ENCODE results near the gene NBPF20.
A peak's percentile ranks its signal among the peaks of the same experiment; 100 is the strongest.
"Not testable (repeated sequence)": the region's sequence is repeated elsewhere in the genome, so short reads cannot be mapped to it uniquely, and the experiment has no call there.

The NBPF20 gene

GRCh38 chr1:145425436-145426029, at the start of gene NBPF20:
TSS of gene NBPF20 (minus strand) at chr1:145425603. CDS start at chr1:145405272, 20,331 bp downstream.
- peak within 1 kb of the TSS; percentile 87 for H3K4me3 Mint-ChIP-seq
- H3K4me1 Mint-ChIP-seq = peaks cover 14% of the 10 kb centered on the region
- H3K27ac Mint-ChIP-seq = peak within 1 kb of the TSS; percentile 60
- H3K36me3 Mint-ChIP-seq = peaks cover 14% of the 10 kb centered on the region
- peak; percentile 97 for ATAC-seq
- peaks cover 12% of the 10 kb centered on the region for H3K9me3 Mint-ChIP-seq
- peaks cover 37% of the 10 kb centered on the region for H3K27me3 Mint-ChIP-seq

DNA sequence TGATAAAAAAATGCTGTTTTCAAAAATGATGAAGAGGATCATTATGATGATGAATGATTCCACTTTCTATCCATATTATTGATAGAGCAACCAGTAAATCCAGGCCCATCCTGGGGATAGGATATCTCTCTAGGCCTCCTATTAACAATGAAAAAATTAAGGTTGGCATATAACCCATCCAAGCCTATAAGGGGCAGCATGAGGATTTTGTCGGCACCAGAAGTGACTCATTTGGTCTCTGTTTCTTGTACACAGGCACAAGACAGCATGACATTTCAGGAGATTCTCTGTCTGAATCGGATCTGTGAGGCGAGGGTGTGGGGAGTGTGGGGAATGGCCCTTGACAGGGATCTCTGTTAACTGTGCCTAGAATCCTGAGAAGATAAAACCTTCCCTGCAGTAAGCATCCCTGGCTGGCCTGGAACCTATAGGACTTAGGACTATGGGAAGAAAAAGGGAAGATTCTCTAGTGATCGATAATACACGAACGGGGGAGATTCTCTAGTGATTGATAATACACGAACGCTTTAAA, 49.5 kb upstream of the NBPF20 start:
- not testable (repeated sequence) for H3K9me3 Mint-ChIP-seq, H3K27ac Mint-ChIP-seq, H3K4me1 Mint-ChIP-seq, H3K36me3 Mint-ChIP-seq, ATAC-seq
- Mint-ChIP-seq H3K4me3 (peak overlapping the region; percentile 66), H3K27me3 (peaks cover 11% of the 10 kb centered on the region)

GRCh38 chr1:145472731-145473130, 47.3 kb upstream of the NBPF20 start:
- not testable (repeated sequence) for H3K4me1 Mint-ChIP-seq, H3K27ac Mint-ChIP-seq, H3K4me3 Mint-ChIP-seq, H3K9me3 Mint-ChIP-seq, H3K36me3 Mint-ChIP-seq, ATAC-seq
- H3K27me3 Mint-ChIP-seq = peaks cover 11% of the 10 kb centered on the region

DNA sequence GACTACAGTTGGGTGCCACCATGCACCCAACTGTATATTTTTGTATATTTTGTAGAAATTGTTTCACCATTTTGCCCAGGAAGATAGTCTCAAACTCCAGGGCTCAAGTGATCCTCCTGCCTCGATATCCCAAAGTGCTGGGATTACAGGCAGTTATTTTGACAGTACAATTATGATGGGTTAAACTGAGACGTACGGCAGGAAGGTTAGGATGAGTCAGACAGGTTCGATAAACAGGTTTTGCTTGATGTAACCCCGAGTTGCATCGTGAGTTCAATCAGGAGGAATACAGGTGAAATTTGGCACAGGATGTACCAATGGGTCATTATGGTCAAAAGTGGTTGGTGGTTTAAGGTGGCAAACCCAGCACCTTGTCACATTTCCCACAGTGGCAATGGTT, 46.0 kb upstream of the NBPF20 start:
- H3K27ac Mint-ChIP-seq, H3K36me3 Mint-ChIP-seq, H3K4me1 Mint-ChIP-seq, ATAC-seq, H3K4me3 Mint-ChIP-seq, H3K9me3 Mint-ChIP-seq: not testable (repeated sequence)
- peaks cover 11% of the 10 kb centered on the region for H3K27me3 Mint-ChIP-seq

- H3K36me3 Mint-ChIP-seq, H3K9me3 Mint-ChIP-seq, H3K27me3 Mint-ChIP-seq, H3K4me1 Mint-ChIP-seq: not testable (repeated sequence)
- Mint-ChIP-seq H3K27ac (peak overlapping the region; percentile 95), H3K4me3 (peak overlapping the region; percentile 78)
- ATAC-seq = peak; percentile 91
Observed at GRCh38 chr1:145465405-145466144, 40.2 kb upstream of the NBPF20 start.

DNA sequence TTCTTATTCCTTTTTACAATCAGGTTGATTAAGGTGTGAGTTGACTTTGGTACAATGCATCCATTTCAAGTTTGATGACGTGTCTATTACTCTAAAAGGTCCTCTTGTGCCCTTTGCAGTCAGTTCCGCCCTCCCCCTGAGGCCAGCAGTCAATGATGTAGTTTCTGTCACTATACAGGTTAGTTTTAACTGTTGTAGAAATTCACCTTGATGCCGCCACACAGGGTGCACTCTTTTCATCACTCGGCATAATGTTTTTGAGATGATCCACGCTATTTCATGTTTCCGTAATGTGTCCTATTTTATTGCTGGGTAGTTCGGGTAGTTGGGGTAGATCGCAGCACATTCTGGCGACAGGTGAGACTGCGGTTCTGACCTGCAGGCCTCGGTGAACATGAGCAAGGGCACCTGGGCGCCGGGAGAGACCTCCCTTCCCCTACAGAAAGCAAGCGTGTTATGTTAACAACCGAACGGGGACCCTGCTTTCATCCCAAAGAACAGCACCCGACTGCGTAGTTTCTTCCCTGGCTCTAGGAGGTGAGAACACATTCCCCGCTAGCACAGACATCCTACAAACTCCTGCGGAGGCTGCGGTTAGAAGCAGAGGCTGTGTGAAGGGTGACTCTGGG, 39.4 kb upstream of the NBPF20 start:
- H3K36me3 Mint-ChIP-seq, H3K9me3 Mint-ChIP-seq, H3K4me1 Mint-ChIP-seq, H3K27me3 Mint-ChIP-seq: not testable (repeated sequence)
- Mint-ChIP-seq H3K27ac (peak overlapping the region; percentile 95), H3K4me3 (peak overlapping the region; percentile 78)
- peak; percentile 63 for ATAC-seq

DNA sequence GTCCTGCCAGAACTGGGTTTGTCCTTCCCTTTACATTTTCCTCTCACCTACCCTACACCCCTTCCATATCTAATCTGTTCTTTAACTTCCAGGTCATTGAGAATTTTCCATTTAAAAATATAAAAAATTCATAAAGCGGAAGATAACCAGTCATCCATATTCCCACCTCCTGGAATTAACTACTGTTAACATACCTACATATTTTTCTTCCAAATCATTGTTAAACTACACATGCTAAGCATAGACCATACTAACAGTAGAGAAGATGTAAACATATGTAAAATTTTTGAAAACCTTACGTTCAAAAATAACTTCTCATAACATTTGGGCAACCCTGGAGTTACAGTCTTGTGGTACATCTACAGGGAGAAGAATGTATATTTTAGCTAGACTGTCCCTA, 38.6 kb upstream of the NBPF20 start:
- not testable (repeated sequence) for ATAC-seq, H3K27ac Mint-ChIP-seq, H3K9me3 Mint-ChIP-seq, H3K36me3 Mint-ChIP-seq, H3K27me3 Mint-ChIP-seq, H3K4me1 Mint-ChIP-seq, H3K4me3 Mint-ChIP-seq

GRCh38 chr1:145460684-145461083, 35.3 kb upstream of the NBPF20 start:
- H3K4me3 Mint-ChIP-seq, ATAC-seq, H3K9me3 Mint-ChIP-seq, H3K4me1 Mint-ChIP-seq, H3K36me3 Mint-ChIP-seq, H3K27ac Mint-ChIP-seq, H3K27me3 Mint-ChIP-seq: not testable (repeated sequence)

GRCh38 chr1:145460048-145460447, 34.6 kb upstream of the NBPF20 start:
- not testable (repeated sequence) for H3K4me1 Mint-ChIP-seq, H3K4me3 Mint-ChIP-seq, H3K9me3 Mint-ChIP-seq, ATAC-seq, H3K36me3 Mint-ChIP-seq, H3K27me3 Mint-ChIP-seq, H3K27ac Mint-ChIP-seq

- not testable (repeated sequence) for H3K27me3 Mint-ChIP-seq, H3K4me1 Mint-ChIP-seq, ATAC-seq, H3K4me3 Mint-ChIP-seq, H3K9me3 Mint-ChIP-seq, H3K27ac Mint-ChIP-seq, H3K36me3 Mint-ChIP-seq
Observed at GRCh38 chr1:145459591-145459990, 34.2 kb upstream of the NBPF20 start.

DNA sequence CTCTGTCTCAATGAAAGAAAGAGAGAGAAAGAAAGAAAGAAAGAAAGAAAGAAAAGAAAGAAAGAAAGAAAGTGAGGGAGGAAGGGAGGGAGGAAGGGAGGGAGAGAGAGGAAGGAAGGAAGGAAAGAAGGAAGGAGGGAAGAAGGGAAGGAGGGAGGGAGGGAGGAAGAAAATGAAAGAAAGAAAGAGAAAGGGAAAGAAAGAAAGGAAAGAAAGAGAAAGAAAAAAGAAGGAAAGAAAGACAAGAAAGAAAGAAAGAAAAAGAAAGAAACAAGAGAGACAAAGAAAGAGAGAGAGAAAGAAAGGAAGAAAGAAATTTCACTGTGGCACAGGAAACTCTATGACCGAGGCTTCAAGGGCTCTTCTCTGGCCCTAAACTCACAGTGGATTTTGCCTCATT, 33.7 kb upstream of the NBPF20 start:
- H3K4me3 Mint-ChIP-seq = not testable (repeated sequence)

DNA sequence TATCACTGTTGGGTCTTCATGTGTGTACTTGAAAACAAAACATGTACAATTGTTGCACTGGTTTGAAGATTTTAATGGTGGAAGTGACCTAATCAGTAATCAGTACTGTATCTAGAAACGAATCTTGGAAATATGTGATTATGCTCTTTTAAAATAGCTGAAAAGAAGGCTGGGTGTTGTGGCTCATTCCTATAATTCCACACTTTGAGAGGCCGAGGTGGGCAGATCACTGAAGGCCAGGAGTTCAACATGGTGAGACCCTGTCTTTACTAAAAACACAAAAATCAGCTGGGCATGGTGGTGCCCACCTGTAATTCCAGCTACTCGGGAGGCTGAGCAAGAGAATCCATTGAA, 29.4 kb upstream of the NBPF20 start:
- not testable (repeated sequence) for H3K27ac Mint-ChIP-seq, H3K4me1 Mint-ChIP-seq, H3K9me3 Mint-ChIP-seq, H3K4me3 Mint-ChIP-seq, H3K36me3 Mint-ChIP-seq, ATAC-seq
- H3K27me3 Mint-ChIP-seq = peaks cover 21% of the 10 kb centered on the region

More for the DNA sequence above, 33.7 kb upstream of the NBPF20 start:
- not testable (repeated sequence) for H3K9me3 Mint-ChIP-seq, ATAC-seq, H3K27ac Mint-ChIP-seq, H3K4me1 Mint-ChIP-seq, H3K36me3 Mint-ChIP-seq
- H3K27me3 Mint-ChIP-seq = peaks cover 11% of the 10 kb centered on the region

GRCh38 chr1:145453873-145454823, 28.7 kb upstream of the NBPF20 start:
- H3K9me3 Mint-ChIP-seq, H3K4me1 Mint-ChIP-seq, H3K4me3 Mint-ChIP-seq, ATAC-seq, H3K36me3 Mint-ChIP-seq, H3K27ac Mint-ChIP-seq: not testable (repeated sequence)
- H3K27me3 Mint-ChIP-seq = peaks cover 21% of the 10 kb centered on the region

GRCh38 chr1:145452506-145452905, 27.1 kb upstream of the NBPF20 start:
- not testable (repeated sequence) for H3K4me3 Mint-ChIP-seq, H3K27ac Mint-ChIP-seq, H3K4me1 Mint-ChIP-seq

DNA sequence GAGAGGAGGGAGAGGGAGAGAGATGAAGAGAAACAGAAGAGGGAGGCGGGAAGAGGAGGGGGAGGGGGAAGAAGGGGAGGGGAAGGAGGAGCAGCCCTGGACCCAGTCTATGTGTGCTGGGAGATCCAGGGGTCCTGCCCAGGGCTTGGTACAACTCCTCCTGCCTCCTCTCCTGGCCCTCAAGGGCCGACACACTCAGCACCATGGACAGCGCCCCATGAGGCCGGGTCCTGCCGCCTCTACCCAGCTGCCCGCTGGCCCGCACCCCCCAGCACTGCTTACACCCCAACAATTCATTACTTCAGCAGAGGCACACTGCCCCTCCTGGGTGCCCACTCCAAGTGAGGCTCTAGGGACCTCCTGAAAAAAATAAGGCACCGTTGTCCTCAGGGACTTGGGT, 26.5 kb upstream of the NBPF20 start:
- not testable (repeated sequence) for H3K4me1 Mint-ChIP-seq, H3K36me3 Mint-ChIP-seq, H3K27ac Mint-ChIP-seq, H3K4me3 Mint-ChIP-seq, H3K9me3 Mint-ChIP-seq
- H3K27me3 Mint-ChIP-seq = peaks cover 16% of the 10 kb centered on the region
- peak; percentile 5 for ATAC-seq

More at GRCh38 chr1:145452506-145452905, 27.1 kb upstream of the NBPF20 start:
- H3K9me3 Mint-ChIP-seq, ATAC-seq, H3K36me3 Mint-ChIP-seq: not testable (repeated sequence)
- peaks cover 16% of the 10 kb centered on the region for H3K27me3 Mint-ChIP-seq
